C4-2B (cell line): ENCODE data around the gene AHSP.

Source experiments
- CTCF ChIP-seq: fragments of 450-650 bp; conservative IDR thresholded peaks from 2 replicates; pipeline ENCODE4 v1.5.1; 2017; ENCODE audit warnings: mild to moderate bottlenecking
- ZFX ChIP-seq: fragments of 450-650 bp; IDR thresholded peaks from 2 replicates; pipeline ENCODE4 v1.6.1; 2017

- TF ChIP-seq CTCF (no peak), ZFX (no peak)
Measured at GRCh38 chr16:31487720-31488467, 39.8 kb upstream of the AHSP start.
